Measurements from ENCODE around the gene MLYCD. TPM values are rescaled to one million over a fixed set of nuclear protein-coding genes. Genes with fewer than 3 reads are reported as not detected.

MLYCD gene
- total and polyA plus RNA-seq, 2 donors (not counting 1 experiment from before 2014, with no cell fraction given) = 2.3 to 17.1 TPM

DNA sequence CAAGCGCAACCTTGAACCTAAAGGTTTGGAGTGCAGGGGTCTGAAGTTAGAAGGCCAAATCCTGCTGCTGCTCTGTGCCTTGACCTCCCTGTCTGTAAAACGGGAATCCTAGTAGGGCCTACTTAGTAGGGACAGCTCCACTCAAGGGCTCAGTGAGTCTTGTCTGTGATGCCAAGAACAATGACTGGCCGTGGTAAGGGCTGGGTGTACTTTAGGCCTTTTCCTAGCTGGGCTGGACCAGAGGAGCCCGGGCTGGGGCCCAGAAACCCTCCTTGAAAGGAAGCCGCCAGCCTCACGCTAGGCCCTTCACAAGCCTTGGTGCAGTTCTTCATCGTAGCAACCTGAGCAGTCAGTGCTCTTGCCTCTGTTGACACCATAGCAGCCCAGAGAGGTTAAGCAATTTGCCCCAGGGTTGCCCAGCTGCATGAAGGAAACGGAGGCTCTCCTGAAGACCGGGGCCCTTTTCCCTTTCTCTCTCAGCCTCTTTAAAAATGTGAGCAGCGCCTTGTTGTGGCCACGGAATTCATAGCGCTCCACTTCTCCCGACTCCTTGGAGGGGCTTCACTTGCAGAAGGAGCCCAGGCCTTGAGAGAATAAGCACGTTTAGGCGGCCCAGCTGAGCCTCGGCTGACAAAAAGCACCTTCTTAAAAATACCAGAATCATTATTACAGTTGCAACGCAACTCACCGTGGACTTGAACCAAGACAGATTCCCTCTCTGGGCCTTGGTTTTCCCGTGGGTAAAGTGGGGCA, 73.5 kb downstream of the MLYCD start:
- no peak for TF ChIP-seq EZH2 (IDR thresholded peaks at IDR 0.05; ENCODE audit: borderline replicate concordance, insufficient read depth, low read depth, low read length, poor library complexity, severe bottlenecking)
- TF ChIP-seq, protein P1, sequence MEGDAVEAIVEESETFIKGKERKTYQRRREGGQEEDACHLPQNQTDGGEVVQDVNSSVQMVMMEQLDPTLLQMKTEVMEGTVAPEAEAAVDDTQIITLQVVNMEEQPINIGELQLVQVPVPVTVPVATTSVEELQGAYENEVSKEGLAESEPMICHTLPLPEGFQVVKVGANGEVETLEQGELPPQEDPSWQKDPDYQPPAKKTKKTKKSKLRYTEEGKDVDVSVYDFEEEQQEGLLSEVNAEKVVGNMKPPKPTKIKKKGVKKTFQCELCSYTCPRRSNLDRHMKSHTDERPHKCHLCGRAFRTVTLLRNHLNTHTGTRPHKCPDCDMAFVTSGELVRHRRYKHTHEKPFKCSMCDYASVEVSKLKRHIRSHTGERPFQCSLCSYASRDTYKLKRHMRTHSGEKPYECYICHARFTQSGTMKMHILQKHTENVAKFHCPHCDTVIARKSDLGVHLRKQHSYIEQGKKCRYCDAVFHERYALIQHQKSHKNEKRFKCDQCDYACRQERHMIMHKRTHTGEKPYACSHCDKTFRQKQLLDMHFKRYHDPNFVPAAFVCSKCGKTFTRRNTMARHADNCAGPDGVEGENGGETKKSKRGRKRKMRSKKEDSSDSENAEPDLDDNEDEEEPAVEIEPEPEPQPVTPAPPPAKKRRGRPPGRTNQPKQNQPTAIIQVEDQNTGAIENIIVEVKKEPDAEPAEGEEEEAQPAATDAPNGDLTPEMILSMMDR (IDR thresholded peaks at IDR 0.05) = no peak
- Histone ChIP-seq H2AFZ (ENCODE audit: insufficient read depth, low read depth, low read length, poor library complexity, severe bottlenecking) (no peak overlapping the region), H3K36me3 (replicated peaks in 1 of 2; ENCODE audit: control extremely low read depth in 1 of 2, control insufficient read depth in 1 of 2, extremely low read depth in 1 of 2, insufficient read depth in 2 of 2, low read length in 1 of 2) (no peaks in the 10 kb centered on the region), H3K27ac (ENCODE audit: low read length in 2 of 2) (no peak overlapping the region), H3K4me2 (replicated peaks; ENCODE audit: low read depth, low read length, poor library complexity, severe bottlenecking) (no peak overlapping the region), H3K9ac (ENCODE audit: low read length) (no peak overlapping the region), H4K20me1 (ENCODE audit: control insufficient read depth, insufficient read depth, low read length, poor library complexity, severe bottlenecking) (no peaks in the 10 kb centered on the region), H3K79me2 (ENCODE audit: control insufficient read depth, insufficient read depth, low read length) (no peaks in the 10 kb centered on the region), H3K9me3 (ENCODE audit: control extremely low read depth in 1 of 3, control insufficient read depth in 2 of 3, insufficient read depth in 1 of 3, low read length in 2 of 3) (peaks cover 0 to under 1% (median 0%) of the 10 kb centered on the region in 3 donors), H3K27me3 (replicated peaks in 1 of 4; ENCODE audit: control extremely low read depth in 1 of 4, control insufficient read depth in 3 of 4, insufficient read depth in 4 of 4, low read length in 3 of 4) (peaks cover 0 to 17% (median 5%) of the 10 kb centered on the region in 4 experiments), H3K4me1 (ENCODE audit: control insufficient read depth in 2 of 2, insufficient read depth in 2 of 2, low read length in 2 of 2) (peaks cover 0 to 4% of the 10 kb centered on the region in 2 donors), H3K4me3 (ENCODE audit: control extremely low read depth in 1 of 5, extremely low read depth in 1 of 5, insufficient read depth in 1 of 5, low read depth in 2 of 5, low read length in 4 of 5) (no peak overlapping the region)
- no peak overlapping the region for H3K27ac Mint-ChIP-seq
- no peaks in the 10 kb centered on the region for H3K9me3 Mint-ChIP-seq (ENCODE audit: insufficient read depth)
- no peak for DNase-seq
- H3K4me3 Mint-ChIP-seq = no peak overlapping the region
- H3K4me1 Mint-ChIP-seq = peaks cover 6% of the 10 kb centered on the region
- CTCF ChIA-PET = no interaction called here
- no peak for ATAC-seq (ENCODE audit: low read depth)
- 86% methylated on average over 18 of the region's 19 CpGs for WGBS (ENCODE audit: insufficient coverage)
- intact Hi-C loops (cut with micrococcal nuclease) = no loop called here
- H3K27me3 Mint-ChIP-seq = peaks cover 14% of the 10 kb centered on the region
- POLR2A ChIA-PET = no interaction called here

DNA sequence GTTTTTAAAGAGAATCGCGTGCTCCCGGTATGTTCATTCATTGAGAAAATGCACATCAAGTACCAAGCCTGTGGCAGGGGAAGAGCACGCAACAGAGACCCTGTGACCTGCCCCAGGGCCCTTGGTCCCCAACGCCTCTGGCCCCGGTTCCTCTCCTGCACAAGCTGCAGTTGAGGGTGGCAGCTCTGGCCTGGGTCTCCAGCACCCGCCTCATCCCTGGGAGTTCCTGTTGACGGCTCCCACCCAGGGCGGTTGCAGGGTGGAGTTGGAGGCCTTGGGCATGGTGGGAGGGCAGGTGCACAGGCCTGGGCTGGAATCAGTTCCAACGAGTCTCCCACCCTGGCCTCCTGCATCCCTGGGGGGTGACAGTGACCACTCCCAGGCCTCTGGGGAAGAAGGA, 74.2 kb downstream of the MLYCD start:
- Histone ChIP-seq H3K27me3 (replicated peaks in 1 of 4; ENCODE audit: control extremely low read depth in 1 of 4, control insufficient read depth in 3 of 4, insufficient read depth in 4 of 4, low read length in 3 of 4) (peaks cover 0 to 17% (median 3%) of the 10 kb centered on the region in 4 experiments), H3K4me2 (replicated peaks; ENCODE audit: low read depth, low read length, poor library complexity, severe bottlenecking) (no peak overlapping the region), H3K4me1 (ENCODE audit: control insufficient read depth in 2 of 2, insufficient read depth in 2 of 2, low read length in 2 of 2) (peaks cover 0 to 4% of the 10 kb centered on the region in 2 donors), H3K27ac (ENCODE audit: low read length in 2 of 2) (no peak overlapping the region), H4K20me1 (ENCODE audit: control insufficient read depth, insufficient read depth, low read length, poor library complexity, severe bottlenecking) (no peaks in the 10 kb centered on the region), H3K4me3 (ENCODE audit: control extremely low read depth in 1 of 5, extremely low read depth in 1 of 5, insufficient read depth in 1 of 5, low read depth in 2 of 5, low read length in 4 of 5) (no peak overlapping the region), H3K36me3 (replicated peaks in 1 of 2; ENCODE audit: control extremely low read depth in 1 of 2, control insufficient read depth in 1 of 2, extremely low read depth in 1 of 2, insufficient read depth in 2 of 2, low read length in 1 of 2) (no peaks in the 10 kb centered on the region), H3K9me3 (ENCODE audit: control extremely low read depth in 1 of 3, control insufficient read depth in 2 of 3, insufficient read depth in 1 of 3, low read length in 2 of 3) (peaks cover 0 to 5% (median 1%) of the 10 kb centered on the region in 3 donors), H2AFZ (ENCODE audit: insufficient read depth, low read depth, low read length, poor library complexity, severe bottlenecking) (no peak overlapping the region), H3K9ac (ENCODE audit: low read length) (no peak overlapping the region), H3K79me2 (ENCODE audit: control insufficient read depth, insufficient read depth, low read length) (no peaks in the 10 kb centered on the region)
- peaks cover 10% of the 10 kb centered on the region for H3K27me3 Mint-ChIP-seq
- no peak for DNase-seq
- ChIA-PET POLR2A (no interaction called here), CTCF (no interaction called here)
- H3K9me3 Mint-ChIP-seq (ENCODE audit: insufficient read depth) = no peaks in the 10 kb centered on the region
- TF ChIP-seq, protein P1 (IDR thresholded peaks at IDR 0.05) = no peak
- no peak for TF ChIP-seq EZH2 (IDR thresholded peaks at IDR 0.05; ENCODE audit: borderline replicate concordance, insufficient read depth, low read depth, low read length, poor library complexity, severe bottlenecking)
- intact Hi-C loops (cut with micrococcal nuclease) = no loop called here
- no peak overlapping the region for H3K4me3 Mint-ChIP-seq
- 87% methylated on average over 10 of the region's 10 CpGs for WGBS (ENCODE audit: insufficient coverage)
- peaks cover 3% of the 10 kb centered on the region for H3K4me1 Mint-ChIP-seq
- no peak for ATAC-seq (ENCODE audit: low read depth)
- no peak overlapping the region for H3K27ac Mint-ChIP-seq

All from B cell (primary cell).